HEK293 (cell line): ENCODE results near the gene CCM2.

ENCODE experiments used
- CTCF ChIA-PET: fragments of 350-600 bp; formaldehyde crosslinking; extraction: SDS; loops from one replicate; lab custom pipeline; 2021; ENCODE audit warnings: antibody characterized with exemption; lab: Yijun Ruan, JAX
- POLR2A ChIA-PET: fragments of 300-600 bp; formaldehyde crosslinking; extraction: SDS; loops from one replicate; lab custom pipeline; 2020; ENCODE audit warnings: antibody characterized with exemption, inconsistent platforms; lab: Yijun Ruan, JAX
- H3K27ac ChIP-seq: fragments of 200-500 bp; sonication (Bioruptor generic); 2 replicates; pipeline ENCODE4 v1.5.1; 2014; ENCODE audit warnings: low read depth, low read length, control low read depth, inconsistent platforms; ENCODE audit errors: extremely low read depth
- H3K36me3 ChIP-seq, 2 experiments: fragments of 200-500 bp in 1 of 2; sonication (Bioruptor generic) in 1 of 2; 1 replicate in 1 of 2; 2 replicates in 1 of 2; pipeline ENCODE4 v1.5.1; 2014 to 2017; ENCODE audit warnings: inconsistent platforms in 2 of 2, low read length in 2 of 2; ENCODE audit not compliant: control insufficient read depth in 2 of 2, insufficient read depth in 1 of 2
- H3K4me1 ChIP-seq: fragments of 200-500 bp; sonication (Bioruptor generic); 2 replicates; pipeline ENCODE4 v1.5.1; 2014; ENCODE audit warnings: mild to moderate bottlenecking, low read length, inconsistent platforms; ENCODE audit not compliant: control insufficient read depth, insufficient read depth
- H3K4me3 ChIP-seq: 2 replicates; pipeline ENCODE4 v1.5.1; 2011; ENCODE audit warnings: low read depth, mild to moderate bottlenecking, control low read depth, low read length, moderate library complexity
- H3K9me3 ChIP-seq: fragments of 200-500 bp; sonication (Bioruptor generic); 2 replicates; pipeline ENCODE4 v1.5.1; 2014; ENCODE audit warnings: low read depth, low read length, inconsistent platforms; ENCODE audit not compliant: control insufficient read depth, insufficient read depth
- GLI2 ChIP-seq: fragments of 450-650 bp; formaldehyde crosslinking; IDR thresholded peaks from 2 replicates; pipeline ENCODE4; 2017; ENCODE audit warnings: missing biosample characterization, missing genetic modification characterization, low read depth, borderline replicate concordance
- GLIS2 ChIP-seq: fragments of 450-650 bp; formaldehyde crosslinking; IDR thresholded peaks from 2 replicates; pipeline ENCODE4 v1.5.1; 2016; ENCODE audit warnings: missing biosample characterization, missing genetic modification characterization
- KLF1 ChIP-seq: fragments of 450-650 bp; formaldehyde crosslinking; IDR thresholded peaks from 2 replicates; pipeline ENCODE4 v1.5.1; 2016; ENCODE audit warnings: missing biosample characterization, missing genetic modification characterization
- KLF16 ChIP-seq: fragments of 450-650 bp; formaldehyde crosslinking; IDR thresholded peaks from 2 replicates; pipeline ENCODE4 v1.5.1; 2017; ENCODE audit warnings: missing biosample characterization, missing genetic modification characterization
- OVOL3 ChIP-seq: fragments of 450-650 bp; formaldehyde crosslinking; IDR thresholded peaks from 2 replicates; pipeline ENCODE4 v1.5.1; 2016; ENCODE audit warnings: missing biosample characterization, missing genetic modification characterization
- SETDB1 ChIP-seq: IDR thresholded peaks from one replicate; pipeline ENCODE4 v1.6.1; 2017; ENCODE audit warnings: mild to moderate bottlenecking, low read length, moderate library complexity, mixed read lengths; ENCODE audit not compliant: insufficient read length
- SP7 ChIP-seq: fragments of 450-650 bp; formaldehyde crosslinking; IDR thresholded peaks from 2 replicates; pipeline ENCODE4 v1.5.1; 2016; ENCODE audit warnings: missing biosample characterization, missing genetic modification characterization
- ZBTB17 ChIP-seq: fragments of 450-650 bp; formaldehyde crosslinking; IDR thresholded peaks from 2 replicates; pipeline ENCODE4 v1.5.1; 2016; ENCODE audit warnings: missing biosample characterization, missing genetic modification characterization
- ZBTB21 ChIP-seq: fragments of 450-650 bp; formaldehyde crosslinking; IDR thresholded peaks from 2 replicates; pipeline ENCODE4 v1.5.1; 2017; ENCODE audit warnings: missing biosample characterization, missing genetic modification characterization
- ZBTB8A ChIP-seq: fragments of 450-650 bp; formaldehyde crosslinking; IDR thresholded peaks from 2 replicates; pipeline ENCODE4 v1.5.1; 2016; ENCODE audit warnings: missing biosample characterization, missing genetic modification characterization
- ZNF112 ChIP-seq: fragments of 450-650 bp; formaldehyde crosslinking; IDR thresholded peaks from 2 replicates; pipeline ENCODE4 v1.5.0; 2017; ENCODE audit warnings: missing biosample characterization, missing genetic modification characterization
- ZNF114 ChIP-seq: fragments of 450-650 bp; formaldehyde crosslinking; IDR thresholded peaks from 2 replicates; pipeline ENCODE4 v1.5.0; 2017; ENCODE audit warnings: missing biosample characterization, missing genetic modification characterization
- ZNF335 ChIP-seq: fragments of 450-650 bp; formaldehyde crosslinking; conservative IDR thresholded peaks from 2 replicates; pipeline ENCODE4 v1.5.1; 2016; ENCODE audit warnings: missing biosample characterization, missing genetic modification characterization
- ZNF394 ChIP-seq: fragments of 450-650 bp; formaldehyde crosslinking; IDR thresholded peaks from 2 replicates; pipeline ENCODE4 v1.5.1; 2016; ENCODE audit warnings: missing biosample characterization, missing genetic modification characterization, mild to moderate bottlenecking, moderate library complexity, borderline replicate concordance
- ZNF473 ChIP-seq: fragments of 450-650 bp; formaldehyde crosslinking; IDR thresholded peaks from 2 replicates; pipeline ENCODE4 v1.5.1; 2017; ENCODE audit warnings: missing biosample characterization, missing genetic modification characterization
- ZNF548 ChIP-seq: fragments of 450-650 bp; formaldehyde crosslinking; IDR thresholded peaks from 2 replicates; pipeline ENCODE4 v1.5.1; 2016; ENCODE audit warnings: missing biosample characterization, missing genetic modification characterization
- ZNF571 ChIP-seq: fragments of 450-650 bp; formaldehyde crosslinking; IDR thresholded peaks from 2 replicates; pipeline ENCODE4 v1.5.0; 2017; ENCODE audit warnings: missing biosample characterization, missing genetic modification characterization
- ZNF830 ChIP-seq: fragments of 450-650 bp; IDR thresholded peaks from 2 replicates; pipeline ENCODE4 v1.5.0; 2018; ENCODE audit warnings: missing biosample characterization, missing genetic modification characterization, low read depth, mild to moderate bottlenecking, moderate library complexity
- ZSCAN23 ChIP-seq: fragments of 450-650 bp; formaldehyde crosslinking; IDR thresholded peaks from 2 replicates; pipeline ENCODE4 v1.5.1; 2016; ENCODE audit warnings: missing biosample characterization, missing genetic modification characterization
- TF ChIP-seq, protein P1 (sequence below): fragments of 450-650 bp; formaldehyde crosslinking; IDR thresholded peaks from 2 replicates; pipeline ENCODE4 v1.5.1; 2016; ENCODE audit warnings: missing biosample characterization, missing genetic modification characterization
- TF ChIP-seq, protein P2 (sequence below): fragments of 450-650 bp; formaldehyde crosslinking; IDR thresholded peaks from 2 replicates; pipeline ENCODE4 v1.5.1; 2016; ENCODE audit warnings: missing biosample characterization, missing genetic modification characterization

CCM2 gene

GRCh38 chr7:45067582-45067981, 67.6 kb downstream of the CCM2 start:
- ChIA-PET CTCF (interaction anchor here (0.6 to 1.1 kb wide), 2 partner anchors 94 to 262 kb away, joined by 3 read pairs; no protein-coding TSS in a partner anchor), POLR2A (no interaction called here)
- Histone ChIP-seq H3K9me3 (no peaks in the 10 kb centered on the region), H3K36me3 (peaks cover 0 to 44% of the 10 kb centered on the region in 2 experiments; a peak in 2 of 3 replicates), H3K4me3 (no peak overlapping the region), H3K4me1 (no peaks in the 10 kb centered on the region), H3K27ac (no peak overlapping the region)
- no peak for TF ChIP-seq GLIS2 (tag by site-specific recombination)
- no peak for TF ChIP-seq ZNF114 (tag by site-specific recombination)
- TF ChIP-seq ZNF112 (tag by site-specific recombination), result no peak
- TF ChIP-seq GLI2 (tag by site-specific recombination), result no peak

DNA sequence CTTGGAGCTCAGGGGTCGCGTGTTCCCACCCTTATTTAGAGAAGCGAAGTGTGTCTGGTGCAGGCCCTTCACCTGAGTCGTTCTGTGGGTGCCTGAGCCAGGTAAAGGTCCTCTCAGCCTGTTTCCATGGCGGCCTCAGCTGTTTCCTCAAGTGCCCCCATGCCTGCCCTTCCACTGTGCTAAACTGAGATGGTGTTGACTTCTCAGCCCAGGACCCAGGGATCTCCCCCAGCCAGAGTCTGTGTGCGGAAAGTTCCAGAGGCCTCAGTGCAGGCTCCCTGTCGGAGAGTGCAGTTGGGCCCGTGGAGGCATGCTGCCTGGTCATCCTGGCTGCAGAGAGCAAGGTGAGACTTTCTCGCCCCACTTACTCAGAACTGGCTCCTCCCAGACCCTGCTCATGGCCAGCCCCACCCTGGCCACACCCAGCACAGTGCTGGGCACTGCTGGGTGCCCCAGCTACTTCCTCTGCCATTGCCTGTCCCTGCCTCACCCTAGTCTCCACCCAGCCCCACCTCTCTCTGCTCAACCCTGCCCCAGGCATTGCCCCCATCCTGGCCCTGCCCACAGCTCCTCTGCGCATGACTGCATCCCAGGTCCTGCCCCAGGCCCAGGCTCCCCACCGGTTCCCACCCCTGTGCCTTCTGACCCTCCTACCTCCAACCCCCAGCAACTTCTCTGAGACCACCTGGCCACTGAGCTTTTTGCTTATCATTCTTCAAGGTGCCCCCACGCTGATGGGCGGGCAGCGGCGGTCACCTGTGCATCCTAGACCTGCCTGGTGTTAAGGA, 68.4 kb downstream of the CCM2 start:
- Histone ChIP-seq H3K4me3 (no peak overlapping the region), H3K4me1 (no peaks in the 10 kb centered on the region), H3K36me3 (peaks cover 0 to 47% of the 10 kb centered on the region in 2 experiments; a peak in 2 of 3 replicates), H3K27ac (no peak overlapping the region), H3K9me3 (no peaks in the 10 kb centered on the region)
- ChIA-PET CTCF (interaction anchor here (1.1 kb wide), 2 partner anchors 15 to 95 kb away, joined by 3 read pairs; no protein-coding TSS in a partner anchor), POLR2A (no interaction called here)
- TF ChIP-seq SP7 (tag by site-specific recombination) (no peak), ZNF473 (tag by site-specific recombination) (no peak), ZNF830 (no peak), OVOL3 (tag by site-specific recombination) (no peak), ZNF548 (tag by site-specific recombination) (no peak), ZBTB17 (tag by site-specific recombination) (no peak), ZNF394 (tag by site-specific recombination) (no peak), SETDB1 (no peak), ZBTB8A (tag by site-specific recombination) (no peak), ZSCAN23 (tag by site-specific recombination) (no peak), KLF1 (tag by site-specific recombination) (peak; percentile 99), ZNF571 (tag by site-specific recombination) (no peak), ZNF335 (tag by site-specific recombination) (no peak), KLF16 (tag by site-specific recombination) (no peak), ZBTB21 (tag by site-specific recombination) (no peak)
- TF ChIP-seq, protein P1, sequence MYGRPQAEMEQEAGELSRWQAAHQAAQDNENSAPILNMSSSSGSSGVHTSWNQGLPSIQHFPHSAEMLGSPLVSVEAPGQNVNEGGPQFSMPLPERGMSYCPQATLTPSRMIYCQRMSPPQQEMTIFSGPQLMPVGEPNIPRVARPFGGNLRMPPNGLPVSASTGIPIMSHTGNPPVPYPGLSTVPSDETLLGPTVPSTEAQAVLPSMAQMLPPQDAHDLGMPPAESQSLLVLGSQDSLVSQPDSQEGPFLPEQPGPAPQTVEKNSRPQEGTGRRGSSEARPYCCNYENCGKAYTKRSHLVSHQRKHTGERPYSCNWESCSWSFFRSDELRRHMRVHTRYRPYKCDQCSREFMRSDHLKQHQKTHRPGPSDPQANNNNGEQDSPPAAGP, result peak; percentile 36; the same call in 1 of the 2 replicates
- TF ChIP-seq, protein P2, sequence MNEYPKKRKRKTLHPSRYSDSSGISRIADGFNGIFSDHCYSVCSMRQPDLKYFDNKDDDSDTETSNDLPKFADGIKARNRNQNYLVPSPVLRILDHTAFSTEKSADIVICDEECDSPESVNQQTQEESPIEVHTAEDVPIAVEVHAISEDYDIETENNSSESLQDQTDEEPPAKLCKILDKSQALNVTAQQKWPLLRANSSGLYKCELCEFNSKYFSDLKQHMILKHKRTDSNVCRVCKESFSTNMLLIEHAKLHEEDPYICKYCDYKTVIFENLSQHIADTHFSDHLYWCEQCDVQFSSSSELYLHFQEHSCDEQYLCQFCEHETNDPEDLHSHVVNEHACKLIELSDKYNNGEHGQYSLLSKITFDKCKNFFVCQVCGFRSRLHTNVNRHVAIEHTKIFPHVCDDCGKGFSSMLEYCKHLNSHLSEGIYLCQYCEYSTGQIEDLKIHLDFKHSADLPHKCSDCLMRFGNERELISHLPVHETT (tag by site-specific recombination), result no peak
